ENCODE data around the gene ARHGAP33.

The ARHGAP33 gene

DNA sequence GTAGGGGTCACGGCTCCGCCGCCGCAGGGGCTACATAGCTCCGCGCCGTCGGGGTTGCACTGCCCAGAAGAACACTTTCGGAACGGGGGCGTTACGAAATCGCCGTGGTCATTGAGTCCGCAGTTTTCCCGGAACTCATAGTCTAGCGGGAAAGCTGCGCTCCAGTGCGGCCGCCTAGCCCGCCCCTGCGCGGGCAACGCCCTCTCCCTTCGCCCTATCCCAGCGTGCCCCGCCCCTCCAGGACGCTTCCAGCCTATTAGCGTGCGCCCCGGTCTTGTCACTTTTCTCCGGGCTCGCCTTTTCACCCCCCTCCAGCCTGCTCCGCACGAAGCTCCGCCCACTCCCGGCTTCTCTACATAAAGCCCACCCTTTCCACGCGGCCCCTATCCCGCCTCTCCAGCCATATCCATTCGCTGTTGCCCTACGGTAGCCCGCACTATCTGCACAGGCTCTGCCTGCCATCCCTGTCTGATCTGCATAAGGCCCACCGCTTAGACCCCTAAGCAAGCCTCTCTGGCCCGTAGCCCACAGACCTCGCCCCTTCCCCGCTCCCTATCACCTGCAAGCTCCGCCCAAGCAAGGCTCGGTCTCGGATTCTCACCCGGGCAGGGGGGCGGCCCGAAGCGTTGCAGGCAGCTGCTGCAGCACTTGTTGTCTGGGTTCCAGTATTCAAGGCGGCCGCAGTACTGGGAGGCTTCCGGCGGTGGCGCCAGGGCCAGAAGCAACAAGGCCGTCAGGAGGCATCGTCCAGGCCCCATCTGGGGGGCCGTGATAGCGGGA is 34.8 kb upstream of the ARHGAP33 start:
- peak; percentile 100 for DNase-seq

DNA sequence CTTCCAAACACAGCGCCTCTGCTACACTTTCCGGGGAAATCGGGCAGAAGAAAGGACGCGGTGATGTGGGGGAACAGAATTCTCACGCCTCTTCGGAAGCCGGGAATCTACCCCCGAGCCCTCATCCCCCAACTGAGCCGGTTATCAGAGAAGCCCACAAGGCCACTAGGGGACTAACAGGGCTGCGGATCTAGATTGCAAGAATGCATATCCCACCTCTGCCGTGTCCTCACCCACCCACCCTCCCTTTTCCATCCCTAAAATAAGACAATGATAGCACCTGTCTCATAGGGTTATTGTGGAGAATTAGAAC is 34.2 kb upstream of the ARHGAP33 start:
- no peak for DNase-seq

DNA sequence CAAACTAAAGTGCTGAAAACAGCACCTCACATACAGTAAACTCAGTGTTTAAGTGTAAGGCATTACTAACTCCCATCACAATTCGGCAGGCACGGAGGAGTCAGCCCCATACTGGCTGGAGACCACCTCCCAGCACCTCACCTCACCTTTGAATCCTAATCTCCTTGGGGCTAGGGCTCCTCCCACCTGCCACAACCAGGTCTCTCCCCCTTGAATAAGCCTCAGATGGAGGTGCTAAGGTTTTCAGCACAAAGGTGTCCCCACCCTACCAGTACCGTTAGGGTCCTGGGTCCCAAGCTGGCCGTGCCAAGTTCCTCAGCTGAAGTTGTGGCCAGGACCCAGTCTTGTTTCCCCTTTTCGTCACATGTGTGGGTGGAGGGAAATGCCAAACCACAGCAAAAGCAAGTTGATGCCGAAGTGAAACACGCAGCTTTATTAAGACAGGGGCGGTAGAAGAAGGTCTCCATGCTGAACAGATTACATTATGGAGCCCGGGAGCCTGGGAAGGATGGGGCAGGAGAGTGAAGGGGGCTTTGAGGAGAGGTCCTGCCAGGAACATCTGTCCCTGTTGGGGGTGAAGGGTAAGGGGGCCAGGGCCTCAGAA is 33.1 kb upstream of the ARHGAP33 start, which contains the start of gene IGFLR1:
Gene IGFLR1, minus strand, starts transcription at position 332 of the 604 bp plus-strand sequence. CDS start 1,272 bp downstream, outside the sequence.
- DNase-seq = no peak

DNA sequence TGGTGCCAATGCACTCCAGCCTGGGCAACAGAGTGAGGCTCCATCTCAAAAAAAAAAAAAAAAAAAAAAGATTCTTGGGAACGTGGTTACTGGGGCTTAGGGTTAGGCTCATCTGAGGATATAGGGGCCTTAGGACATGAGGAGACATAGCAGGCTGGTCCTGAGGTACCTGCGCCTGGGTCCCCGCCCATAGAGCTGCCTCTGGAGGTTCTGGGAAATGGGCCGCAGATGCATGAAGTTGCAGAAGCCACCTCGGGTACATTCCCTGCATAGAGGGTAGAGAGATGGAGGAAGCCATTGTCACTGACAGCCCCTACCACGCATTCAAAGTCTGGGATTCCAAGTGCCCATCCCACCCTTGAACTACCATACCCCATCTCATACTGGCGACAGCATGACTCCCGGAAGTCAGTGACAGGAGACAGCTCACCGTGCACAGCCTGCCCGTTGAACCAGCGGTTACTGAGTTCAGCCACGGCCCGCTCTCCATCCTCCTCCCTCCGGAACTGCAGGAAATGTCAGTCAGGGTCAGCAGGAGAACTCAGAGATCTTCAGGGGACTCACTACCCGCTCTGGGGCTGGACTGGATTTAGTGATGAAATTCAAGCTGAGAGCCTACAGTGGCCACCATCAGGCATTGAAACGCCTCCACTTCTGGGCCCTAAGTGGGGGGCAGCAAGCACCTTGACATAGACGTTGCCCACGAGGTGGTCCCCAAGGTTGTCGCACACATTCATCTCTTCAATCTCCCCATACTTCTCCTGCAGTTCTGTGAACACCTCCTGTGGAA is 31.5 kb upstream of the ARHGAP33 start:
- DNase-seq = no peak

DNA sequence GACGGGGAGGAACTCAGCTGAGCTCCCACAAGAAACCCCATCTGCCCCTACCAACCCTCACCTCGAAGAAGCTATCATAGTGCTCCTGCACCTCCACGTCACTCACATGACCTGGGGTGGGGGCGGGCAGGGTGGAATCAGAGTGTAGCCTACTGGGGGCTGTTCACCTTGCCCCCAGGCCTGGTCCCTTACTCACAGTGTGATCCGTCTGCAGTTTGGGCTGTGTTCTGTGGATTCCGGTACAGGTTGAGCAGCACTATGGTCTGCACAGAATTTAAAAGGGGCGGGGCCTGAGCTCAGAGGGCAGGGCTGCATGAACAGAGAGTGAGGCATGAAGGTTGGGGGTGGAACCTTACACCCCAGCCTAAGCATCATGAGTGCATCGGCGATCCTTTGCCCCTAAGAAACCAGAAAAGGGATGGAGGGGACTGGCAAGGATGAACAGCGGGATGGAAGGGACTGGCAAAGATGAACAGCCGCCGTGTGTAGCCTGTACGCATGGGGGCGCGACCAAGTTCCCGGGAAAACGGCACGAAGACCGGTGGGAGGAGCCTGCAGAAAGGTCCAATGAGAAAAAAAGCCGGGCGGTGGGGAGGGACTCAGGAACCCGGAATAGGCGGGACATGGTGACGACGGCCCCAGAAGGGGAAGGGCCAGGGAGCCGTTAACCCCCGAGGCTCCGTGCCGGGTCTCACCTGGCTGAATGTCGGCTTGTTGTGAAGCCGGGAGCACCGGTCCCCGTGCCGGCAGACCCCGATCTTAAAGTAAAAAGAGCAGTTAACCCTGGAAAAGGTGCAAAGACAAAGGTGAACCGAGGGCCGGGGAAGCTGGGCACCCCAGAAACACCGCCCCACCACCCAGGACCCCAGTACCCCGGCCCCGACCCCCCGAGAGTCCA is 30.7 kb upstream of the ARHGAP33 start:
- DNase-seq = peak; percentile 100

- DNase-seq = peak; percentile 100
Measured at GRCh38 chr19:35745328-35746086, 29.9 kb upstream of the ARHGAP33 start, which contains the start of the genes PSENEN and U2AF1L4. Gene PSENEN (plus strand): TSS chr19:35745651. CDS start chr19:35745931, 280 bp downstream. Gene U2AF1L4 (minus strand): TSS chr19:35745418. CDS start chr19:35745391, 27 bp downstream.

DNA sequence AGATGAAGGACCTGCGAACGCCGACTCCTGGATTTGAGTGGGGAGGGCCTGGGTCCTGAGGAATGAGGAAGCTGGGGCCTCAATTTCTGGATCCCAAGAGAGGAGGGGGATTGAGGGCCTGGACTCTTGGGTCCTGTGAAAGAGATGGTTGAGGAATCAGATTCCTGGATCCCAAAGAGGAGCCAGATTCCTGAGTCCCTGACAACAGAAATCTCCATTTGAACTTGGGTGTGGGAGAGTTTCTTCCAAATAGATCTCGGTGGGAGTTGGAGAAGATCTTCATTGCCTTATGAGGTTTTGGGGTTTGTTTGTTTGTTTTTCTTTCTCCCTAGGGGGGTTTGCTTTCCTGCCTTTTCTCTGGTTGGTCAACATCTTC is 29.3 kb upstream of the ARHGAP33 start:
- no peak for DNase-seq

- DNase-seq = no peak
Measured at GRCh38 chr19:35746531-35746930, 28.8 kb upstream of the ARHGAP33 start.

DNA sequence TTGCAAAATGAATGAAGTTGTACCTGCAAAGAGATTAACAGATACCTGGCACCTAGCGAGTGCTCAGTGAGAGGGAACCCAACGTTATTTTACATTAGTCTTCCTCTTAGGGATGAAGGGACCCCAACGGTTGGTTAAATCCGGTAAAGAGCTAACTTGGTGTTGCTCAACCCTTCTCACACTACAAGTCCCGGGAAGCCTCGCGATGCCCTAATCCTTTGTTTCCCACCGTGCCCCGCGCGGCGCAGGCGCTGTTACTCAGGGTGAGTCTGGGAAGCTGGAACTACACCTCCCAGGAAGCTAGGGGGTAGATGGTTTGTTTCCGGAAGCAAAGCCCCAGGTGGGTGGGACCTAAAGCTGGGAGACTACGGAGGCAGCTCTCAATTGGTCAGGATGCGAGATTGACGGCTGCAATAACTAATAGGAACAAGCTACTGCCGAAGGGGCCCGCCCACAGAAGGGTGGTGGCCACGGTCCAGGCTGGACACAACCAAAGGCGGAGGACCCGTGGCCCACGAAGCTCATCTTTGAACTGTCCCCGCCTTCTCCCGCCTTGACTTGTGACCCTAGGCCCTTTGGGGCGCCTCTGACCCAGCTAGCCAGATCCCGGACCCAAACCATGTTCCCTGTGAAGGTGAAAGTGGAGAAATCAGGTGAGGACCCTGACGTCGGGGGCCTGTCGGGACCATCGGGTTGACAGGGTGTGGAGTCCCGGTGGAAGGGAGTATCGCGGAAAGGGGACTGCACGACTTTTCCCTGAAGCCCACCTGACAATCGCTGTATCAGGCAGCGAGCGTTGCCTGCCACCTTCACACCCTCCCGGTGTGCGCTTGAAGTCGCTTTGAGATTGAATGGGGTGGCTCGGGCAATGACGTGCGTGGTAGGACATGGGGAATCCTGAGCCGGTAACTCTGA is 27.0 kb upstream of the ARHGAP33 start, which contains the start of gene LIN37:
Gene LIN37, plus strand, starts transcription at position 471 of the 915 bp plus-strand sequence. Its CDS starts 149 bp downstream, at position 620.
- peak; percentile 100 for DNase-seq

DNA sequence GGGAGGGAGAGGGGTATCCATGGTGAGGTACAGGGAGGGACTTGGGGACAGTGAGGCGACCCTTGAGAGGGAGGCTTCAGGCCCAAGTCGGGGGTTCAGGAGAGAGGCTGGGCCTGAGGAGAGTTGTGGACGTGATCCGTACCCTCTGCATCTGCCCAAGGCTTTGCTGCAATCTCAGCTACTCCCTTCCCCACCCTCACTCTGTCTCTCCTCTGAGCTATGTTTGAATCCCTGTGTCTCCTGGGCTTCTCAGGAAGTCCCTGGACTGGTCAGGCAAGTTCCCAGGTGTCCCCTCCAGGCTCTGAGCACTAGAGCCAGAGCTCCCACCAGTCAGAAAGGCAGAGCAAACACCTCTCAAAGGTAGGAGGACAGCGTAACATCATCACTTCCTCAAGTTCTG is 25.2 kb upstream of the ARHGAP33 start:
- no peak for DNase-seq

DNA sequence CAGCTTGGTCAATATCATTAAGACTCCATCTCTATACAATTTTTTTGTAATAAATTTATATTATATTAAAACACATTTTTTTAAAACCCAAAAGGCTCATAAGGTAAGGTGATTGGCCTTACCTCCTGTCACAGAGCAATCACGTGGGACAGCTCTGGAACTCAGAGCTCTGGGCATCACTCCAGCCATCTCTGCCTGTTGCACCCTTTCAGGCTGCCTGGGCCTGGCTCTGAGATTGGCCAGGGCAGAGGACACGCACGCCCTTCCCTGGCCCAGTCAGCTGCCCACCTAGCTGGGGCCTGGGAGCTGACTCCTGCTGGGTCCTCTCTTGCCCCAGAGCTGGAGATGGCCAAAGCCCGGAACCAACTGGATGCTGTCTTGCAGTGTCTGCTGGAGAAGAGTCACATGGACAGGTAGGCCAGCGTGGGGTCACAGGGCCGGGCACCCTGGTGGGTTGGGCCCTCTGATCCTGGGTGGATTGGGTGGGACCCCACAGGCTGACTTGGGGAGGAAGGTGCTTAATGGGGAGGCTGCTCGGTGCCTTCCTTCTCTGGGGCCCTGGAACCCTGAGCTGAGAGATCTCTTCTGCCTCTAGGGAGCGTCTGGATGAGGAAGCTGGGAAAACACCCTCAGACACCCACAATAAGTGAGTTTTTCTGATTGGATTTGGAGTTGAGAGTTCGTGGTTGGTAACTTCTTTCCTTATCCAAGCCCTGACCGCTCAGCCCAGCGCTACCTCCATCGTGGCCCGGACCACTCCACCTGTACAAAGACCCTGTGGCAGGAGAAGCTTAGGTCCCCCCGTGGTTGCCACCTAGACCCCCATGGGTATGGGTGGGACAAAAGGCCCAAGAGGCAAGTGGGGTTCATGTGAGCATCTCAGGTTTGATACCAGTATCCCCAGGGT is 23.3 kb upstream of the ARHGAP33 start:
- DNase-seq = no peak

DNA sequence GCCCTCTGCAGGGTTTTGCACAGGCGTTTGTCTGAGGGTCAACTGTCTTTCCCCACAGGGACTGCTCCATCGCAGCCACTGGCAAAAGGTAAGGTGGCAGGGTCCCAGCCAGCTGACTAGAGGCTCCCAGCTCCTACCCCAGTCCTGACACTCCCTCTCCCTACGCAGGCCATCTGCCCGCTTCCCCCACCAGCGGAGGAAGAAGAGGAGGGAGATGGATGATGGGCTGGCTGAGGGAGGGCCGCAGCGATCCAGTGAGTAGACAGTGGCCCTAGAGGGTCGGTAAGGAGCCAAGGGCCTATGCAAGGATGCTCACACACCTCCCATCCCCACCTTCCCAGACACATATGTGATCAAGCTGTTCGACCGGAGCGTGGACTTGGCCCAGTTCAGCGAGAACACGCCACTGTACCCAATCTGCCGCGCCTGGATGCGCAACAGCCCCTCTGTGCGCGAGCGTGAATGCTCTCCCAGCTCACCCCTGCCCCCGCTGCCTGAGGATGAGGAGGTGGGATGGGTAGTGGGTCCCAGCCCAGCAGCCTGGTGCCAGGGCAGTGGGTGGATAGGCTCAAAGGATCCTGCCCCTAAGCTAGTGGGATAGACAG is 22.5 kb upstream of the ARHGAP33 start:
- no peak for DNase-seq

GRCh38 chr19:35753634-35754369 is 21.6 kb upstream of the ARHGAP33 start:
- DNase-seq = no peak

GRCh38 chr19:35754370-35755130 is 20.8 kb upstream of the ARHGAP33 start:
- DNase-seq = no peak

DNA sequence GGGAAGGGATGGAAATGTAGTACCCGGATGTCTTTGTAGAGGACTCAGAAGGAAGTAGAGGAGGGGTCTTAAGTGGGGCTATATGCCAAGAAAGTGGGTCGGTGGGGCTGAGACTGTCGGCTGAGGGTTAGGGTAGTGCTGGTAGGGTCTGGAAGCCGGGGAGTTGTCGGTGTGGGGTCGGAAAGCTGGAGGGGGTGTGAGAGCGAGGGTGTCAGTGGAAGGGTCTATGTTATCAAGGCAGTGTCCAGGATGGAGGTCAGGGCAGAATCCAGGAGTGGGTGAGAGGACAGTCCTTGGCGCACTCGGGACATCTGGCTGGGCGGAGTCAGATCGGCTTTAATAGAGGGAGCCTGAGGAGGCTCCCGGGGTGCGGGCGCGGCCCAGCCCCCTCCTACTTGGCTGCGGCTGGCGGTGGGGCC is 20.2 kb upstream of the ARHGAP33 start:
- DNase-seq = no peak

GRCh38 chr19:35755550-35756376 is 19.6 kb upstream of the ARHGAP33 start:
- no peak for DNase-seq
